Muscle of leg (tissue), 11 donors: ENCODE measurements around the gene MAP7D1. TPM values are rescaled to one million over a fixed set of nuclear protein-coding genes. Genes with fewer than 3 reads are reported as not detected.

Experiments
- DNase-seq: peaks from one replicate; pipeline ENCODE4 v3.0.0; 2013
- H3K27ac ChIP-seq: one replicate; pipeline ENCODE4 v1.5.1; 2013; ENCODE audit warnings: mild to moderate bottlenecking, low read length, control low read depth
- H3K27me3 ChIP-seq: one replicate; pipeline ENCODE4 v1.6.1; 2013; ENCODE audit warnings: low read length; ENCODE audit not compliant: control insufficient read depth, insufficient read depth
- H3K36me3 ChIP-seq: one replicate; pipeline ENCODE4 v1.6.1; 2013; ENCODE audit warnings: low read length; ENCODE audit not compliant: control insufficient read depth, insufficient read depth
- H3K4me1 ChIP-seq: one replicate; pipeline ENCODE4 v1.6.1; 2013; ENCODE audit warnings: low read length; ENCODE audit not compliant: control insufficient read depth, insufficient read depth
- H3K4me3 ChIP-seq: one replicate; pipeline ENCODE4 v1.5.1; 2013; ENCODE audit warnings: low read length, control low read depth
- H3K9me3 ChIP-seq: replicated peaks from 2 replicates; pipeline ENCODE4 v1.6.1; 2013; ENCODE audit warnings: low read depth, low read length; ENCODE audit not compliant: control insufficient read depth
- WGBS: methylation state at CpG from one replicate; pipeline ENCODE4 v1.1.5; 2013; ENCODE audit warnings: missing lambda C conversion rate; ENCODE audit not compliant: insufficient coverage; 5-methylcytosine and 5-hydroxymethylcytosine counted together
- polyA plus RNA-seq, 8 donors: library from polyadenylated mRNA; unstranded; fragments of 120-200 nt; gene quantifications; one replicate each; pipeline versions ENCODE4 v1.2.1 to v1.2.3, GENCODE V29; 2013; ENCODE audit warnings: inconsistent platforms in 1 of 8, low replicate concordance in 1 of 8; ENCODE audit not compliant: insufficient read length in 8 of 8, insufficient read depth in 1 of 8
- total RNA-seq: library from RNA; stranded (reverse); fragments of 120-200 nt; gene quantifications from one replicate; pipeline ENCODE4 v1.2.4, GENCODE V29; 2013

MAP7D1 gene
- total and polyA plus RNA-seq, 9 donors: 72.8 to 197 (median 169) TPM

DNA sequence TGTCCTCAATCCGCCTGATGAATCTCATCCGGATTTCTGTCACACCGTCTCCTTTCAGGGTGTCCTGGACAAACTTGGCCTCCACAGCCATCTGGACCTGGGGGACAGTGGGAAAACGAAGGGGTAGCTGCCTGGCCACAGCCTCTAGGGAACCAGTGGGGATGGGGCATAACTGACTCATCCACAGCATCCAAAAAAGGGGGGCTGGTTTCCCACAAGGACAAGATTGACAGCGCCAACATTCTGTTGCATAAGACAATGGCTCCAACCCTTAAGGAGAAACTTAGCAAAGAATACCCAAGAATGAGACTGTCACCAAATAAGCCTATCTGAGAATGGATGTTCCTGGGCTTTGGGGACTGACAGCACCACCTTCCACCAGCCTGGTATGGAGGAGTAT, 18.7 kb upstream of the MAP7D1 start:
- DNase-seq: no peak
- H3K4me1 ChIP-seq: peaks cover 15% of the 10 kb centered on the region
- H3K36me3 ChIP-seq: peaks cover 40% of the 10 kb centered on the region
- no peaks in the 10 kb centered on the region for H3K9me3 ChIP-seq
- no peak overlapping the region for H3K4me3 ChIP-seq
- no peak overlapping the region for H3K27ac ChIP-seq
- no peaks in the 10 kb centered on the region for H3K27me3 ChIP-seq
- WGBS: no CpG with 5 or more reads among the region's 5 CpGs

DNA sequence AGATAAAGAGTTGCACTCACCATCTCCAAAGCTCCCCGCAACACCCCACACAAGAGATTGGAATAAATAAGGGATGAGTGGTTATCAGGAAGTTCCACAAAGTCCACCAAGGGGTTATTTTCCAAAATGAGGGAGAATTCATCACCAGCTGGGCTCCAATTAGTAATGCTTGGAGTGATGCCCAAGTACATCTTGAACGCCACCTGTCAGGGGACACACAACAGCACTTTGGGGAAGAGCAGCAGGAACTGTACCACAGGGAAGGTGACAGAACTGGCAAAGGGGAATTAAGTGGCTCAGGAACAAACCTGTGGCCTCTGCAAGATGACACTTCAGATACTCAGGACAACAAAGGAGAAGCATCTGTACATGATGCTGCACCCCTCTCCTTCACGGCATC, 18.2 kb upstream of the MAP7D1 start:
- Histone ChIP-seq H3K9me3 (no peaks in the 10 kb centered on the region), H3K27ac (no peak overlapping the region), H3K27me3 (no peaks in the 10 kb centered on the region), H3K4me3 (no peak overlapping the region), H3K36me3 (peaks cover 40% of the 10 kb centered on the region), H3K4me1 (peaks cover 15% of the 10 kb centered on the region)
- WGBS: 60% methylated on average over 2 of the region's 3 CpGs
- DNase-seq: no peak

GRCh38 chr1:36139521-36139920, 16.4 kb upstream of the MAP7D1 start:
- no peak overlapping the region for H3K27ac ChIP-seq
- DNase-seq: no peak
- no peaks in the 10 kb centered on the region for H3K27me3 ChIP-seq
- WGBS: 76% methylated on average over 3 of the region's 5 CpGs
- H3K36me3 ChIP-seq: peaks cover 40% of the 10 kb centered on the region
- peaks cover 15% of the 10 kb centered on the region for H3K4me1 ChIP-seq
- no peaks in the 10 kb centered on the region for H3K9me3 ChIP-seq
- H3K4me3 ChIP-seq: no peak overlapping the region

DNA sequence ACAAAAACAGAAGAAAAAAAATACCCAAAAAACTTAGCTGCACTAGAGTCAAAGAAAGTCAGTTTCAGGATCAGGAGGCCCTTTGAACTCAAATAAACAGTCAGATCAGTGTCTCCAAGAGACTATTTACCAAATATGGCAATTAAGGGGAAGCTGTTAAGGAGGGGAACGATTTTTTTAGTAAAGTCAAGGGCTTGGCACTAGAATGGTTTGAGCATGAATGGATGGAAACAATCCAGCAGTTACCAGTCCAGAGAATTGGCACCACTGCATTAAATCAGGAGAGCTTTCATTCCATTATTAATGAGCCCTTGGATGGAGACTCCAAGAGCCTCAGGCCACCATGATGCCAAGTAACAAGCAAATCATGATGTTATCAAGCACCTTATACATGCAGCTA, 13.8 kb upstream of the MAP7D1 start:
- Histone ChIP-seq H3K36me3 (peaks cover 30% of the 10 kb centered on the region), H3K9me3 (no peaks in the 10 kb centered on the region), H3K27me3 (no peaks in the 10 kb centered on the region), H3K4me1 (peaks cover 5% of the 10 kb centered on the region), H3K4me3 (no peak overlapping the region), H3K27ac (no peak overlapping the region)
- WGBS: no CpG with 5 or more reads among the region's 1 CpG
- DNase-seq: no peak

GRCh38 chr1:36143424-36143823, 12.5 kb upstream of the MAP7D1 start:
- Histone ChIP-seq H3K4me3 (no peak overlapping the region), H3K4me1 (peaks cover 6% of the 10 kb centered on the region), H3K27ac (no peak overlapping the region), H3K9me3 (no peaks in the 10 kb centered on the region), H3K27me3 (no peaks in the 10 kb centered on the region), H3K36me3 (peaks cover 17% of the 10 kb centered on the region)
- no peak for DNase-seq
- WGBS: 89% methylated on average over 3 of the region's 4 CpGs

DNA sequence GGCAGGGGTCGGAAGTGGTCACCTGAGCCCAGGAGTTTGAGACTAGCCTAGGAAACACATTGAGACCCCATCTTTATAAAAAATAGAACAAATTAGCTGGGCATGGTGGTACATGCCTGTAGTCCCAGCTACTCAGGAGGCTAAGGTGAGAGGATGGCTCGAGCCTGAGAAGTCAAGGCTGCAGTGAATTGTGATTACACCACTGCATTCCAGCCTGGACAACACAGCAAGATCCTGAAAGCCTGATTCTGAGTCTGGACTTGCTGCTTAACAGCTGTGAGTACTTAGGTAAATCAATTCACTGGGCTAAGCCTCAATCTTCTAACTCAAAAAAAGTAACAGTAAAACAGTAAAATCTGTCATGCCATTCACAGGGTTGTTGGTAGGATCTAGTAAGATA, 11.5 kb upstream of the MAP7D1 start:
- Histone ChIP-seq H3K36me3 (peaks cover 14% of the 10 kb centered on the region), H3K4me1 (peaks cover 7% of the 10 kb centered on the region), H3K4me3 (no peak overlapping the region), H3K9me3 (no peaks in the 10 kb centered on the region), H3K27ac (no peak overlapping the region), H3K27me3 (no peaks in the 10 kb centered on the region)
- no CpG with 5 or more reads among the region's 2 CpGs for WGBS
- no peak for DNase-seq

GRCh38 chr1:36148821-36149236, 7.1 kb upstream of the MAP7D1 start:
- 2% methylated on average over 13 of the region's 16 CpGs for WGBS
- Histone ChIP-seq H3K9me3 (no peaks in the 10 kb centered on the region), H3K4me1 (peaks cover 43% of the 10 kb centered on the region), H3K4me3 (peak overlapping the region; percentile 79), H3K27me3 (no peaks in the 10 kb centered on the region), H3K27ac (peak overlapping the region; percentile 85), H3K36me3 (peaks cover 5% of the 10 kb centered on the region)
- no peak for DNase-seq

- peaks cover 45% of the 10 kb centered on the region for H3K4me1 ChIP-seq
- H3K9me3 ChIP-seq: no peaks in the 10 kb centered on the region
- H3K4me3 ChIP-seq: peak within 1 kb of the TSS; percentile 79
- H3K36me3 ChIP-seq: peaks cover 5% of the 10 kb centered on the region
- H3K27me3 ChIP-seq: no peaks in the 10 kb centered on the region
- H3K27ac ChIP-seq: peak within 1 kb of the TSS; percentile 95
- peak; percentile 100 for DNase-seq
- WGBS: under 1% methylated on average over 62 of the region's 62 CpGs
Measured at GRCh38 chr1:36149237-36149972, 6.6 kb upstream of the MAP7D1 start, which contains the start of gene TRAPPC3. Gene TRAPPC3 (minus strand): TSS chr1:36149486. CDS start chr1:36149378, 108 bp downstream.

DNA sequence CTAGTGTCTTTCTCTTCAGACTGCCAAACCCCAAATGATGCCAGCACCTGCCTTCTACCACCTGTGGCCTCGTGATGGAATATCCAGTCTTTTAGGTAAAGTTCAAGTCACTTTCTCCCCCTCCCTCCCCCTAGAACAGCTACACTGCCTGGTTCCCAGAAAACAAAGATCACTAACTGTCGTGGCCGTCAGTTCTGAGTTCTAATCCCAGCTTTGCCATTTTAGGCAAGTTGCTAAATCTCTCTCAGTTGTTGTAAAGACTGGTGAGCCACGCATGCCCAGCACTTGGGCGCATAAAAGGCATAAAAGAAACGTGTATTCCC, 6.0 kb upstream of the MAP7D1 start:
- WGBS: 41% methylated on average over 3 of the region's 6 CpGs
- H3K36me3 ChIP-seq: peaks cover 5% of the 10 kb centered on the region
- H3K4me1 ChIP-seq: peaks cover 49% of the 10 kb centered on the region
- DNase-seq: no peak
- H3K9me3 ChIP-seq: no peaks in the 10 kb centered on the region
- H3K4me3 ChIP-seq: peak overlapping the region; percentile 18
- H3K27me3 ChIP-seq: no peaks in the 10 kb centered on the region
- peak overlapping the region; percentile 95 for H3K27ac ChIP-seq

- Histone ChIP-seq H3K36me3 (peaks cover 5% of the 10 kb centered on the region), H3K4me1 (peaks cover 54% of the 10 kb centered on the region), H3K4me3 (no peak overlapping the region), H3K9me3 (no peaks in the 10 kb centered on the region), H3K27ac (peak overlapping the region; percentile 95), H3K27me3 (no peaks in the 10 kb centered on the region)
- 20% methylated on average over 5 of the region's 12 CpGs for WGBS
- peak; percentile 95 for DNase-seq
Measured at GRCh38 chr1:36150296-36151133, 5.4 kb upstream of the MAP7D1 start.
